Lower leg skin (tissue), 4 donors: Measurements from ENCODE around the gene GLUL. TPM values are rescaled to one million over a fixed set of nuclear protein-coding genes. Genes with fewer than 3 reads are reported as not detected.
A peak's percentile ranks its signal among the peaks of the same experiment; 100 is the strongest.

Source experiments
- DNase-seq, 2 donors: peaks; one replicate each; pipeline ENCODE4 v3.0.0-alpha.2; 2019; ENCODE audit warnings: low spot score in 2 of 2
- H3K4me3 ChIP-seq: fragments of 200-600 bp; sonication (generic); 2 replicates; pipeline ENCODE4 v1.5.1; 2017; ENCODE audit warnings: mild to moderate bottlenecking, low read depth; ENCODE audit not compliant: poor library complexity, severe bottlenecking
- CTCF ChIP-seq, 3 donors: fragments of 450-650 bp; IDR thresholded peaks; one replicate each; pipeline ENCODE4 v1.5.1; 2016; ENCODE audit warnings: antibody characterized with exemption in 3 of 3, mild to moderate bottlenecking in 3 of 3, moderate library complexity in 2 of 3
- POLR2A ChIP-seq, 2 donors: fragments of 450-650 bp; IDR thresholded peaks; one replicate each; pipeline ENCODE4 v1.6.1; 2016 to 2017; ENCODE audit warnings: antibody characterized with exemption in 2 of 2, mild to moderate bottlenecking in 1 of 2, moderate library complexity in 1 of 2
- WGBS, 2 donors: methylation state at CpG; one replicate each; pipeline ENCODE4 v1.1.5; 2018; 5-methylcytosine and 5-hydroxymethylcytosine counted together
- intact Hi-C: fragments of 100-400 bp; cut with DNase I; formaldehyde crosslinking; loops from one replicate; pipeline ENCODE4 v1.15.0; 2023; ENCODE audit warnings: low total_unique reads
- total RNA-seq, 4 donors: library from RNA; depleted of rRNA; stranded (reverse); fragments of >200 nt; gene quantifications; one replicate each; pipeline ENCODE4 v1.1.0, GENCODE V29; 2016

Gene GLUL
- total RNA-seq: 1,000 to 10,000 TPM in 3 of 4 donors, 100 to 1,000 TPM in 1; 962 to 2,018 (median 1,391) TPM

DNA sequence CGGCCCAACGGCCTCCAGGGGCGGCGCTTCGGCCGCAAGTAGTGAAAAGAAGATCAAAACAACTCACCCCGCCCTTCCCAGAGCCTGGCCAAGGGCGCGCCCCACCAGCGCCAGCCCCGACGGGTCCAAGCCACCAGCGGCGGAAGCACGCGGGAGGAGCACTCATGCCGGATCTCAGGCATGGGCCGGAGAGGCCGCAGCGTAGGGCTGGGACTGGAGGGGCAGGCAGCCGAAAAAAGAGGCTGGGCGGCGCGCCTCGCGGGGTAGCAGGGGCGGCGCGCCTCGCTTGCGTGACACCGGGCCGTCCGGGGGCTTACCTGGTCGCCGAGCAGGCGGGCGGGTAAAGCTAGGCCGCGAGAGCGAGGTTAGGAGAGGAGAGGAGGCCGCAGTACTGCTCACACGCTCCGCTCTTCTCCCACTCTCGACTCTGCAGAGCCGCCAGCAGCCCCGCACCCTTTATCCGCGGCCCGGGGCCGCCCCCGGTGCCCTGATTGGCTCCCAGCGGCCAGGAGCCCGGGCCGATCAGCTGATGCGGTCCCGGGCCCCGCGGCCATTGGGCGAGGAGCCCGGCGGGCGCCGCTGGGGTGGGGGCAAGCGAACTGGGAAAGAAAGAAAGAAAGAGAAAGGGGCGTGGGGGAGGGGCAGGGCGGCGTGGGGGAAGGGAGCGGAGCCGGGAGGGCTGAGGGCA lies at the start of gene GLUL:
GLUL (minus strand) TSS at position 429 of the 688 bp plus-strand sequence. CDS start 3,053 bp downstream, outside the sequence.
- TF ChIP-seq POLR2A (IDR thresholded peaks at IDR 0.05) (peak in 1 of 2 donors; percentile 100), CTCF (IDR thresholded peaks at IDR 0.05) (no peak)
- intact Hi-C loops: no loop called here

DNA sequence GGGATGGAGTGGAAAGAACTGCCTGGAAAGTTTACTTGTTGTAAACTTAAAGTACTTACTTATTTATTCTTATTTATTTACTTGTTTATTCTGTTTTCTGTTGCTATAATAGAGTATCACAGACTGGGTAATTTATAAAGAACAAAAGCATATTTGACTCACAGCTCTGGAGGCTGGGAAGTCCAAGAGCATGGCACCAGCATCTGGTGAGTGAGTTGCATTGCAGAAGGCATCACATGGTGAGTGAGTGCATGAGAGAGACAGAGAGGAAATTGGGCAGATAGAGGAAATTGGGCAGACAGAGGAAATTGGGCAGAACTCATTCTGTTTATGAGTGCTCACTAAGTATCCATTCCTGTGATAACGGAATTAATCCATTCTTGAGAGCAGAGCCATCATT lies 46.7 kb upstream of the GLUL start:
- H3K4me3 ChIP-seq: no peak overlapping the region
- 87 to 89% methylated on average over 1 of the region's 1 CpG for WGBS, 2 donors
- intact Hi-C loops: no loop called here
- no peak for DNase-seq
- TF ChIP-seq CTCF (IDR thresholded peaks at IDR 0.05) (no peak), POLR2A (IDR thresholded peaks at IDR 0.05) (no peak)

More for the DNA sequence above, at the start of gene GLUL:
- 1% methylated on average over 47 to 55 of the region's 70 CpGs for WGBS, 2 donors
- peak; percentile 94 to 99 for DNase-seq
- H3K4me3 ChIP-seq: peak within 1 kb of the TSS; percentile 77

GRCh38 chr1:182433580-182433979 lies 42.0 kb upstream of the GLUL start:
- DNase-seq: no peak
- 83 to 95% methylated on average over 1 of the region's 1 CpG for WGBS, 2 donors
- TF ChIP-seq POLR2A (IDR thresholded peaks at IDR 0.05): no peak
- no peak for TF ChIP-seq CTCF (IDR thresholded peaks at IDR 0.05)
- H3K4me3 ChIP-seq: no peak overlapping the region
- intact Hi-C loops: no loop called here

DNA sequence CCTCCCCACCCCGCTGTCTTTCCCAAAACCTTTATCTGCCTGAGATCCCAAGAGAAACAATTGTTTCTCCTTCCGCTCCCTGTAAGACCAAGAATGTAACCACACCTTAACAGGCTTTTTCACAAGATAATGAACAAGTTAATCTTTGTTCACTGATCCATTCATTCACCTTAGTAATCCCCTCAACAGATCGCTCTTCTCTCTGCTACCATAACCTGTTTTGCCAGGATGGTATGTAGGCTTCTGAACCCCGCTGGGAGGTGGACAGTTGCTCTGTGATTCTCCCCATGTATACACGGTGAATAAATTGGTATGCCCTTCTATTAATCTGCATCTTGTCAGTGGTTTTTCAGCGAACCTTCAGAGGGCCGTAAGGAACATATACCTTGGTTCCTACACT lies 39.7 kb upstream of the GLUL start:
- DNase-seq: no peak
- no peak overlapping the region for H3K4me3 ChIP-seq
- WGBS, 2 donors: 81 to 83% methylated on average over 7 of the region's 7 CpGs
- intact Hi-C loops: no loop called here
- TF ChIP-seq POLR2A (IDR thresholded peaks at IDR 0.05): no peak
- no peak for TF ChIP-seq CTCF (IDR thresholded peaks at IDR 0.05)

GRCh38 chr1:182430263-182431068 lies 38.9 kb upstream of the GLUL start:
- H3K4me3 ChIP-seq: no peak overlapping the region
- no peak for DNase-seq
- intact Hi-C loops: no loop called here
- WGBS, 2 donors: 66 to 78% methylated on average over 11 of the region's 11 CpGs
- TF ChIP-seq CTCF (IDR thresholded peaks at IDR 0.05) (no peak), POLR2A (IDR thresholded peaks at IDR 0.05) (no peak)
